ENCODE results near the gene SAC3D1. TPM values are rescaled to one million over a fixed set of nuclear protein-coding genes. Genes with fewer than 3 reads are reported as not detected.

SAC3D1 gene
- total RNA-seq, result 18.5 and 19.3 TPM in 2 replicates
- long read RNA-seq, result 0 reads

- peaks cover 1% of the 10 kb centered on the region for H3K4me1 Mint-ChIP-seq (ENCODE audit: low read depth)
- TF ChIP-seq CTCF (IDR thresholded peaks at IDR 0.05; ENCODE audit: unreplicated experiment), result no peak
- H3K4me3 Mint-ChIP-seq (ENCODE audit: low read depth), result peak within 1 kb of the TSS; percentile 87
- DNase-seq (ENCODE audit: low spot score, unreplicated experiment), result peak; percentile 77
- H3K27me3 Mint-ChIP-seq, result no peaks in the 10 kb centered on the region
- H3K36me3 Mint-ChIP-seq (ENCODE audit: insufficient read depth), result peaks cover 12% of the 10 kb centered on the region
- peak within 1 kb of the TSS; percentile 96 for H3K27ac Mint-ChIP-seq
- no peaks in the 10 kb centered on the region for H3K9me3 Mint-ChIP-seq (ENCODE audit: low read depth)
Observed at GRCh38 chr11:65040847-65041622, at the start of gene SAC3D1. Gene SAC3D1, plus strand, starts transcription at chr11:65041210. Its CDS starts 83 bp downstream, at chr11:65041293.

DNA sequence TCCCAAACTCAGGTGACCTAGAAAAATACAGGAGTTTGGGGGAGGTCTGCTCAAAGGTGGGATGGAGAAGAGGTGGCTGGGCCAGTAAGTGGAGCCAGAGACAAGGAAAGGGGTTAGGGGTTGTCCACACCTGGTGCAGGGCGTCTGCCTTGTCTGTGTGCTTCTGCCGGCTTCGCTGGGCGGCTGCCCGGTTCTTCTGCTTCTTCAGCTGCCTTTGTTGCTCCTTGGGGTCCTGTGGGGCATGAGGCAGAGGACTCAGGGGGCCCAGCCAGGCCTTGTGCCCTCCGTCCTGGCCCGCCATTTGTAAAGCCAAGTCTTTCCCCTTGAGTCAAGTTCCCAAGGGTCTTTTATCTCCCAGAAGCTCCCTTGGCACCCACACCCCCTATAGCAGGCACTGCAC is 46.7 kb upstream of the SAC3D1 start:
- H3K4me1 Mint-ChIP-seq (ENCODE audit: low read depth), result peaks cover 17% of the 10 kb centered on the region
- no peak for DNase-seq (ENCODE audit: low spot score, unreplicated experiment)
- H3K9me3 Mint-ChIP-seq (ENCODE audit: low read depth), result no peaks in the 10 kb centered on the region
- H3K36me3 Mint-ChIP-seq (ENCODE audit: insufficient read depth), result no peaks in the 10 kb centered on the region
- H3K27ac Mint-ChIP-seq, result no peak overlapping the region
- no peaks in the 10 kb centered on the region for H3K27me3 Mint-ChIP-seq
- no peak overlapping the region for H3K4me3 Mint-ChIP-seq (ENCODE audit: low read depth)
- no peak for TF ChIP-seq CTCF (IDR thresholded peaks at IDR 0.05; ENCODE audit: unreplicated experiment)

- Mint-ChIP-seq H3K36me3 (ENCODE audit: insufficient read depth) (no peaks in the 10 kb centered on the region), H3K4me3 (ENCODE audit: low read depth) (no peak overlapping the region), H3K4me1 (ENCODE audit: low read depth) (peaks cover 13% of the 10 kb centered on the region), H3K27me3 (no peaks in the 10 kb centered on the region), H3K27ac (peak overlapping the region; percentile 47), H3K9me3 (ENCODE audit: low read depth) (no peaks in the 10 kb centered on the region)
- no peak for TF ChIP-seq CTCF (IDR thresholded peaks at IDR 0.05; ENCODE audit: unreplicated experiment)
- DNase-seq (ENCODE audit: low spot score, unreplicated experiment), result no peak
Observed at GRCh38 chr11:64996327-64996709, 44.7 kb upstream of the SAC3D1 start.

DNA sequence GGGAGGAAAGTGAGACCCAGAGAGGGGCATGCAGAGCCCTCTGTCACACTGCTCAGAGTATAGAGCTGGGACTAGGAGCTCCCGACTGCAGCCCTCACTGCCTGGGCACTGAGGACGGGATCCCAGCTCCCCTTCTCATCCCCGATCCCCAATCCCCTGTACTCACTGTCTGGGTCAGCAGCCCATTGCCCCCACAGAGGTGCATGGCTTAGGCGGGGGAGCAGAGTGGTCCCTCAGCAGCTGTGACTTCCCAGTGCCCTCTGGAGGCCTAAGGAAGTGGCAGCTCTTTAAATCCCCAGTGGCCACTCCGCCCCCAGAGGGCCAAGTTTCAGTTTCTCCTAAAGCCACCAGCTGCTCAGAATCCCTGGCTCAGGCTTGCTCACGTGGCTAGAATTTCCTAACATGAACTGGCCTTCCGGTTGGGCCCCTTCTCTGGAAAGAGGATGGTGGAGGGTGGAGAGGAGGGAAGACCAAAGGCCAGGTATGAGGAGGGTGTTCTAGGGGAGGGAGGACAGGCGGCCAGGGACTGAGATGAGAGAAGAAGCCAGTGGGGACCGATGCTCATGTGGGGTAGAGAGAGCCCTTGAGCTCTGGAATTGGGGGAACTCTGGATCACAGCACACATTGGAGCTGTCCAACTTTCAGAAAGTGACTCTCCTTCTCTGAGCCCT is 44.2 kb upstream of the SAC3D1 start, which contains the start of gene BATF2:
Gene BATF2, minus strand, starts transcription at position 262 of the 671 bp plus-strand sequence. Its CDS starts 57 bp downstream, at position 205.
- no peak for DNase-seq (ENCODE audit: low spot score, unreplicated experiment)
- peak within 1 kb of the TSS; percentile 87 for H3K27ac Mint-ChIP-seq
- H3K27me3 Mint-ChIP-seq, result no peaks in the 10 kb centered on the region
- no peaks in the 10 kb centered on the region for H3K36me3 Mint-ChIP-seq (ENCODE audit: insufficient read depth)
- peak; percentile 50 for TF ChIP-seq CTCF (IDR thresholded peaks at IDR 0.05; ENCODE audit: unreplicated experiment)
- peaks cover 13% of the 10 kb centered on the region for H3K4me1 Mint-ChIP-seq (ENCODE audit: low read depth)
- H3K4me3 Mint-ChIP-seq (ENCODE audit: low read depth), result no peak within 1 kb of the TSS
- H3K9me3 Mint-ChIP-seq (ENCODE audit: low read depth), result no peaks in the 10 kb centered on the region

- no peak for DNase-seq (ENCODE audit: low spot score, unreplicated experiment)
- H3K4me1 Mint-ChIP-seq (ENCODE audit: low read depth), result peaks cover 13% of the 10 kb centered on the region
- no peak overlapping the region for H3K4me3 Mint-ChIP-seq (ENCODE audit: low read depth)
- TF ChIP-seq CTCF (IDR thresholded peaks at IDR 0.05; ENCODE audit: unreplicated experiment), result no peak
- peak overlapping the region; percentile 47 for H3K27ac Mint-ChIP-seq
- H3K27me3 Mint-ChIP-seq, result no peaks in the 10 kb centered on the region
- no peaks in the 10 kb centered on the region for H3K36me3 Mint-ChIP-seq (ENCODE audit: insufficient read depth)
- H3K9me3 Mint-ChIP-seq (ENCODE audit: low read depth), result no peaks in the 10 kb centered on the region
Observed at GRCh38 chr11:64998141-64998540, 42.9 kb upstream of the SAC3D1 start.

Measured in progenitor cell of endocrine pancreas (in vitro differentiated cells).